ENCODE data around the gene CCNE1. TPM values are rescaled to one million over a fixed set of nuclear protein-coding genes. Genes with fewer than 3 reads are reported as not detected.
"Not testable (repeated sequence)": the region's sequence is repeated elsewhere in the genome, so short reads cannot be mapped to it uniquely, and the experiment has no call there.

The CCNE1 gene
- total RNA-seq, 1 experiment from 2014 or later, result 17.1 TPM

DNA sequence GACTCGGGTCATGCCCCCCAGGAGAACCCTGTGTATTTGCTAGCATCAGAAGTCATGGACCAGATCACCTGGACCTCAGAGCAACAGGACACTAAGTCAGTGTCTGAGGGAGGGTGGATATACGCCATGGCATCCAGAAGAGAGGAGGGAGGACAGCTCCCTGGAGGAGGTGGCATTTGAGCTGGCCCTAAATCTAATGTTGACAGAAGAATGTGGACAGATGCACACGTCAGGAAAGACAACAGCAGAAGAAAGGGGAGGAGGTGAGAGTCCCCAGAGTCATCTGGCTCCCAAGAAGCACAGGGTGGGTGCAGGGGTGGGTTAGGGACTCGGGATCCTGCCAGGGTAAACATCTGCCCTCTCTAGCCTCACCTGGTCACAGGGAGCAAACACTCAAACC lies 24.5 kb upstream of the CCNE1 start:
- no peak for DNase-seq (ENCODE audit: low read depth)

DNA sequence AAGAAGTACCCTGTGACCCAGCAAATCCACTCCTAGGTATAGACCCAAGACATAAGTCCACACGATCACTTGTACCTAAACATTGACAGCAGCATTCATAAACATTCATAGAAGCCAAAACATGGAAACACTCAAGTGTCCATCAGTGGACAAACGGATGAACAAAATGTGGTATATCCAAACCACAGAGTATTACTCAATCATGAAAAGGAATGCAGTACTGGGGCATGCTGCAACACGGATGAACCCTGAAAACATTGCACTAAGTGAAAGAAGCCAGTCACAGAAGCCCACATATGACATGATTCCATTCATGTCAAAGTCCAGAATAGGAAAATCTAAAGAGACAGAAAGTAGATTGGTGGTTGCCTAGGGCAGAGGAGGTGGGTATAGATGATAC lies 22.8 kb upstream of the CCNE1 start:
- DNase-seq (ENCODE audit: low read depth), result no peak

- no peak for DNase-seq (ENCODE audit: low read depth)
Measured at GRCh38 chr19:29793116-29793727, 18.6 kb upstream of the CCNE1 start.

DNA sequence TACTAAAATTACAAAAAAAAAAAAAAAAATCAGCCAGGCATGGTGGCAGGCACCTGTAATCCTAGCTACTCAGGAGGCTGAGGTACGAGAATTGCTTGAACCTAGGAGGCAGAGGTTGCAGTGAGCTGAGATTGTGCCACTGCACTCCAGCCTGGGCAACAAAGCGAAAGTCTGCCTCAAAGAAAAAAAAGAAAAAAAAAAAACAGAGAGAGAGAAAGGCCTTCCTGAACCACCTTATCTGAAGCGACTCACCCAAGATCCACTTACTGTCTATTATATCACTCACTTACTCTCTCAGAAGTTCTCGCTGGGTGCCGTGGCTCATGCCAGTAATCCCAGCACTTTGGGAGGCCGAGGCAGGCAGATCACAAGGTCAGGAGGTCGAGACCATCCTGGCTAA lies 17.3 kb upstream of the CCNE1 start:
- DNase-seq (ENCODE audit: low read depth), result not testable (repeated sequence)

- no peak for DNase-seq (ENCODE audit: low read depth)
Measured at GRCh38 chr19:29795461-29796172, 16.2 kb upstream of the CCNE1 start.

DNA sequence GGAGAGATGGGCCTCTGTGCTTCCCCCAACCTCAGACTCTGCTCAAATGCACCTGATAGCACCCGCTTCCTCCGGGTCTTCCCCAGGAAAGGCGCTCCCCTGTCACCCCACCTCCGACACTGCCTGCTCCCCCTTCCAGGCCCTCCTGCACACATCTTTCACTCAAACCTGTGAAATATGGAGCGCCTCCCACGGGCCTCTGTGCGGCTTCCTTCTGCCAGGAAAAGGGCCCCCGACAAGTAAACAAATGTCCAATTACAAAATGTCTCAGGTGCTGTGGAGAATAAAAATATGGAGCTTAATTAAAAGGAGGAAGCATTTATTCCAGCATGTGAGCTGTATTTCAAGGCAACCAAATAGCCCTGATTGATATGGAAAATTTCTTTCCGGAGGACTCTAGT lies 15.6 kb upstream of the CCNE1 start:
- DNase-seq (ENCODE audit: low read depth), result no peak

DNA sequence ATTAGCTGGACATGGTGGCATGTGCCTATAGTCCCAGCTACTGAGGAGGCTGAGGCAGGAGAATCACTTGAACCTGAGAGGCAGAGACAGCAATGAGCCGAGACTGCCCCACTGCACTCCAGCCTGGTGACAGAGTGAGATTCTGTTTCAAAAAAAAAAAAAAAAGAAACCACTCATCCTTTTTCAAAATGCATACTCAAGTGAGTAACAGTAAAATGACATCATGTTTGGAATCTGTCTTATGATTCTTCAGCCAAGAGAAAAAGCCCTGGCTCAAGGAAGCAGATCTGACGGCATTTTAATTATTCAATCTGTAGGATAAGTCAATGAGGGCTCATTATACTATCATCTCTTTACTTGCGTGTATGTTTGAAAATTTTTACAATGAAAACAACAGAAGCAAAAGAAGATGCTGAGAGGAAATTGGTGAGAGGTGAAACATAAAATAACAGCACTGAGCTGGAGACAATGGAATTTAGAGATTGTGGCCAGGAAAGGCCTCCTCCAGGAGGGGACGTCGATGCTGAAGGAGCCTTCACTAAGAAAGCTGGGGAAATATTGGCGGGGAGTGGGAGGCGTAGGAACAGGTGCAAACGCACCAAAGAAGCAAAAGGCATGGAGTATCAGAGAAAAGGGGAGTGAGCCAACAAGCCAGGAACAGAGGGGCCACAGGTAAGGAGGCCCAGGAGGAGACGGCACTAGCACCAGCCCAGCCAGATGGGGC lies 12.9 kb upstream of the CCNE1 start:
- no peak for DNase-seq (ENCODE audit: low read depth)

- DNase-seq (ENCODE audit: low read depth), result no peak
Measured at GRCh38 chr19:29800100-29800825, 11.5 kb upstream of the CCNE1 start.

DNA sequence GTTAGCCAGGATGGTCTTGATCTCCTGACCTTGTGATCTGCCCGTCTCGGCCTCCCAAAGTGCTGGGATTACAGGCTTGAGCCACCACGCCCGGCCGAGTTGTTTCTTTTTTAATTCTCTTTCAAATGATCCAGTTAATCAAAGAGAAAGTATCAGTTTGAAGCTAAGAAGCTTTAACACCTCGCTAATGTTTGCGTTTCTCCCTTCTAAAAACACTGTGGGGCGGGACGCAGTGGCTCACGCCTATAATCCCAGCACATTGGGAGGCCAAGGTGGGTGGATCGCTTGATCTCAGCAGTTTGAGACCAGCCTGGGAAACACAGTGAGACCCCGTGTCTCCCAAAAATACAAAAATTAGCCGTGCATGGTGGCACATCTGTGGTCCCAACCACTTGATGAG lies 7.8 kb upstream of the CCNE1 start:
- not testable (repeated sequence) for DNase-seq (ENCODE audit: low read depth)

GRCh38 chr19:29804493-29804892 lies 7.3 kb upstream of the CCNE1 start:
- no peak for DNase-seq (ENCODE audit: low read depth)

- DNase-seq (ENCODE audit: low read depth), result peak; percentile 42
Measured at GRCh38 chr19:29805031-29805965, 6.5 kb upstream of the CCNE1 start.

GRCh38 chr19:29806098-29806866 lies 5.5 kb upstream of the CCNE1 start:
- peak; percentile 38 for DNase-seq (ENCODE audit: low read depth)

GRCh38 chr19:29807178-29807577 lies 4.6 kb upstream of the CCNE1 start:
- DNase-seq (ENCODE audit: low read depth), result no peak

DNA sequence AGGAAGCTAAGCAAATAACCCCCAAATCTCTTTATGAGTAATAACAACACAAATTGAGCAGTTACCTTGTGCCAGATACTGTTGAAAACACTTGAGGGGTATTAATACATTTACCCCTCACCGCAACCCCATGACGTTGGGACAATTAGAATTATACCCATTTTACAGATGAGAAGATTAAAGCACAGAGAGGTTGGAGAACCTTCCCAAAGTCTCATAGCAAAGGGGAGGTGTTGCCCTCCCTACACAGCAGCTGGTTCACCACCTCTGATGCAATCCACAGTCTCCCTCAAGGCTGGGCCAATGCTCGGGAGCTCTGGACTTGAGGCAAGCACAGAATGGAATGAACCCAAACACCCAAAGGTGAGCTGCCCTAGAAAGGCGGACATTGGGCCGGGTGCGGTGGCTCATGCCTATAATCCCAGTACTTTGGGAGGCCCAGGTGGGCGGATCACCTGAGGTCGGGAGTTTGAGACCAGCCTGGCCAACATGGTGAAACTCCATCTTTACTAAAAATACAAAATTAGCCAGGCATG lies 3.9 kb upstream of the CCNE1 start:
- DNase-seq (ENCODE audit: low read depth), result no peak

DNA sequence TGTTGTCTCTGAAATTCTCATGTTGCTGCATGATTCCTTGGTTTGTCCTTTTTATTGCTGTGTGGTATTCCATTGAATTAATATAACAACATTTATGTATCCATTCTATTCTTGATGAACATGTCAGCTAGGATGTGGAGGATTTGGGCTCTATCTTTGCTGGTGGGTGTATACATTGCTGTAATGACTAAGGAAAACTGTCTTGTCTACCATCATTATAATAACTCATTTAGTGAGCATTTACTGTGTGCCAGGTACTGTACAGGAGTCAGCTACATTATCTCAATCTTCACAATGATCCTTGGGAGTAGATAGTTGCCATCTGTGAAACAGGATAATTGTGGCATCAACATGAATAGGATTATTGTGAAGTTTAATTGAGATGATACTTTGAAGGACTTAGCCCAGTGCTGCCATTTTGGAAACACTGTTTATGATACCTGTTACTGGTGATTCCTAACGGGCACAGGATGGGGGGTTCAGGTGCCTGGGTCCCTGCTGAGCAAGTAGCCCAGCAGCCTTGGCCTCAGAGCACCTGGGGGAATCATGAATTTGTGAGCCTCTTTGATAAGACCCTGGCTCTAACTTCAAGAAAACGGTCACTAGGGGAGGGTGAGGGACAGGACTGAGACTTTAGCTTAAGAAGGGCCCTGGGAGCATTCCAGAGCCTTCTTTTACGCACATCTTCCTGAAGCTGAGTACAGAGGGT lies 1.8 kb upstream of the CCNE1 start:
- no peak for DNase-seq (ENCODE audit: low read depth)

DNA sequence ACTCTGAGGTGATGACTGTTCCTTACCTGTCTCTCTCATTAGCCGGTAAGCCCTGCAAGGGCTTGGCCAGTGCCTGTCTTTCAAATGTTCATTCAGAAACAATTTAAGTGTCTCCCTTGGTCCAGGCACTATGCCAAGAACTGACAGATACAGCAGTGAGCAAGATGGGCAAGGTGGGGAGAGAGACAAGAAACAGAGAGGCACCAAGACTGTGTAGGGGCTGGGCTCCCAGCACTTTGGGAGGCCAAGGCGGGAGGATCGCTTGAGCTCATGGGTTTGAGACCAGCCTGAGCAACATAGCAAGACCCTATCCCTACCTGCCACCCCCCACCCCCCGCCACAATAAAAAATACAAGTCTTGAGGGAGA lies 1.3 kb upstream of the CCNE1 start:
- DNase-seq (ENCODE audit: low read depth), result peak; percentile 19

- DNase-seq (ENCODE audit: low read depth), result no peak
Measured at GRCh38 chr19:29812080-29812880, 489 bp downstream of the CCNE1 start.

DNA sequence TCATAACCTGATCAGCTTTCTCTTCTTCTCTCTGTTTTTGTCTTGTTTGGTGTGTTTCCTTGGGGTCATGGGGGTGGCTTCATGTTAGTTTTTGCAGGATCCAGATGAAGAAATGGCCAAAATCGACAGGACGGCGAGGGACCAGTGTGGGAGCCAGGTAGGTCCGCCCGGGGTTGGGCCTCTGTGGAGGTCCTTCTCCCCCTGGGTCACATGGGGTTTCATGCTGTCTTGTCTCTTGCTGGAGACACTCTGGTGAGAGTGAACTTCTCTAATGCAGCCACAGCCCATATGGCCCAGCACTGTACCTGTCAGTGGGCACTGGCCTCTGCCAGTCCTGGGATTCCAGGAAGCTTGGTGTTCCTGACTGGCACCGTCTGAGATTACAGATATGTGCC lies 1.1 kb downstream of the CCNE1 start:
- no peak for DNase-seq (ENCODE audit: low read depth)

DNA sequence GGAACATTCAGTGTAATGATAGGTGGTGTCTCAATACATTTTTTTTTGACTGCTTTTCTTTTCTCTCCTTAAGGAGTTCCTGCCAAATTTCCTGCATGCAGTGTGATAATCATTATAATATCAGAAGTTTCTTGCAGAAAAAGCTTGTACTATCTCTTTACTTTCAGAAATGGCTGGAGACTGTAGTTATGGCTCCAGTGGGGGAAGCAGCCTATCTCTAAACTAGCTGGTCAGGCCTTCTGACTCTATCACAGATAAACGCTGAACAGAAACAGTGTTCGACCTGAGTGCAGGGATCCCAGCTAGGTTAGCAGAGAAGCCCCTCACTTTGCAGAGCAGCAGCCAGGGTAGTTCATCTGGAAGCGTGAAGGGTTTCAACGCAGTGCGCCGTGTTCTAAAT lies 1.9 kb downstream of the CCNE1 start:
- DNase-seq (ENCODE audit: low read depth), result no peak
